HepG2 (cell line): ENCODE results near the gene ANKRD22. TPM values are rescaled to one million over a fixed set of nuclear protein-coding genes. Genes with fewer than 3 reads are reported as not detected.

Source experiments
- CBX5 ChIP-seq: sonication (generic); formaldehyde crosslinking; IDR thresholded peaks from 2 replicates; pipeline ENCODE4 v1.4.0; 2020; ENCODE audit warnings: missing genetic modification reagents, borderline replicate concordance
- DNMT3B ChIP-seq: conservative IDR thresholded peaks from 2 replicates; pipeline ENCODE4 v1.6.1; 2016; ENCODE audit warnings: missing biosample characterization, control low read depth
- EED ChIP-seq: sonication (generic); formaldehyde crosslinking; IDR thresholded peaks from 2 replicates; pipeline ENCODE4 v1.5.0; 2020; ENCODE audit warnings: mild to moderate bottlenecking, missing genetic modification reagents
- MXI1 ChIP-seq: IDR thresholded peaks from 3 replicates; pipeline ENCODE4 v1.6.1; 2012; ENCODE audit warnings: low read depth, low read length, inconsistent platforms, borderline replicate concordance
- PHF20 ChIP-seq: sonication (generic); formaldehyde crosslinking; IDR thresholded peaks from 2 replicates; pipeline ENCODE4 v1.5.0; 2020; ENCODE audit warnings: mild to moderate bottlenecking, missing genetic modification reagents
- PHF21A ChIP-seq: sonication (generic); formaldehyde crosslinking; IDR thresholded peaks from 2 replicates; pipeline ENCODE4 v1.5.0; 2020; ENCODE audit warnings: mild to moderate bottlenecking, missing genetic modification reagents
- POGZ ChIP-seq: sonication (generic); formaldehyde crosslinking; IDR thresholded peaks from 2 replicates; pipeline ENCODE4 v1.4.0; 2020; ENCODE audit warnings: mild to moderate bottlenecking, missing genetic modification reagents
- SETDB1 ChIP-seq: sonication (generic); formaldehyde crosslinking; IDR thresholded peaks from 2 replicates; pipeline ENCODE4 v1.5.1; 2020; ENCODE audit warnings: missing genetic modification reagents, mild to moderate bottlenecking, borderline replicate concordance
- ZBTB20 ChIP-seq: sonication (generic); formaldehyde crosslinking; IDR thresholded peaks from 2 replicates; pipeline ENCODE4 v1.8.1; 2023; ENCODE audit warnings: missing genetic modification reagents, low read depth, mild to moderate bottlenecking, borderline replicate concordance
- ZBTB21 ChIP-seq: sonication (generic); formaldehyde crosslinking; IDR thresholded peaks from 2 replicates; pipeline ENCODE4 v1.4.0; 2020; ENCODE audit warnings: missing genetic modification reagents
- ZNF563 ChIP-seq: sonication (generic); formaldehyde crosslinking; IDR thresholded peaks from 2 replicates; pipeline ENCODE4 v1.8.0; 2022; ENCODE audit warnings: mild to moderate bottlenecking, moderate library complexity, missing genetic modification reagents
- ZNF564 ChIP-seq: sonication (generic); formaldehyde crosslinking; IDR thresholded peaks from 2 replicates; pipeline ENCODE4 v1.8.1; 2023; ENCODE audit warnings: mild to moderate bottlenecking, missing genetic modification reagents
- ZNF674 ChIP-seq: sonication (generic); formaldehyde crosslinking; IDR thresholded peaks from 2 replicates; pipeline ENCODE4 v1.5.0; 2020; ENCODE audit warnings: low read depth, mild to moderate bottlenecking, missing genetic modification reagents
- ZNF761 ChIP-seq: sonication (generic); formaldehyde crosslinking; conservative IDR thresholded peaks from 2 replicates; pipeline ENCODE4 v1.4.0; 2020; ENCODE audit warnings: mild to moderate bottlenecking, missing genetic modification reagents
- ZNF850 ChIP-seq: sonication (generic); formaldehyde crosslinking; conservative IDR thresholded peaks from 2 replicates; pipeline ENCODE4 v1.9.0; 2021; ENCODE audit warnings: mild to moderate bottlenecking, missing genetic modification reagents
- ZSCAN31 ChIP-seq: sonication (generic); formaldehyde crosslinking; IDR thresholded peaks from 2 replicates; pipeline ENCODE4 v1.5.0; 2020; ENCODE audit warnings: low read depth, mild to moderate bottlenecking, missing genetic modification reagents
- polyA plus RNA-seq, 8 experiments: library from polyadenylated mRNA; depleted of rRNA in 3 of 8; stranded (reverse) in 7 of 8; unstranded in 1 of 8; fragments of >200 nt; fragmentation: Illumina TruSeq in 4 of 8; extraction: Trizol in 4 of 8; gene quantifications; 2 replicates each; pipeline versions ENCODE4 v1.2.1 to v1.2.3, GENCODE V29; 2011 to 2016; ENCODE audit warnings: low read depth in 4 of 8, missing spikeins in 1 of 8, mixed read lengths in 1 of 8; ENCODE audit not compliant: insufficient read depth in 1 of 8
- total RNA-seq, 5 experiments: library from RNA; depleted of rRNA; stranded (reverse); fragments of >200 nt; fragmentation: Illumina TruSeq; extraction: Trizol; gene quantifications; 2 replicates each; pipeline ENCODE4 v1.2.3, GENCODE V29; 2016; ENCODE audit warnings: low read depth in 1 of 5
- TF ChIP-seq, protein P1 (sequence below): IDR thresholded peaks from 2 replicates; pipeline ENCODE4 v1.6.1; 2016; ENCODE audit warnings: low read depth, control low read depth
- TF ChIP-seq, protein P2 (sequence below): sonication (generic); formaldehyde crosslinking; IDR thresholded peaks from 2 replicates; pipeline ENCODE4 v1.4.0; 2020; ENCODE audit warnings: missing genetic modification reagents, borderline replicate concordance
- TF ChIP-seq, protein P3 (sequence below): sonication (generic); formaldehyde crosslinking; IDR thresholded peaks from 2 replicates; pipeline ENCODE4 v1.4.0; 2020; ENCODE audit warnings: low read depth, mild to moderate bottlenecking, missing genetic modification reagents
- TF ChIP-seq, protein P4 (sequence below): sonication (generic); formaldehyde crosslinking; IDR thresholded peaks from 2 replicates; pipeline ENCODE4 v1.4.0; 2020; ENCODE audit warnings: mild to moderate bottlenecking, missing genetic modification reagents

ANKRD22 gene
- total and polyA plus RNA-seq, 2 of the 13 experiments (the other 11 are each of a cell fraction or from before 2014, with no cell fraction given), result not detected

DNA sequence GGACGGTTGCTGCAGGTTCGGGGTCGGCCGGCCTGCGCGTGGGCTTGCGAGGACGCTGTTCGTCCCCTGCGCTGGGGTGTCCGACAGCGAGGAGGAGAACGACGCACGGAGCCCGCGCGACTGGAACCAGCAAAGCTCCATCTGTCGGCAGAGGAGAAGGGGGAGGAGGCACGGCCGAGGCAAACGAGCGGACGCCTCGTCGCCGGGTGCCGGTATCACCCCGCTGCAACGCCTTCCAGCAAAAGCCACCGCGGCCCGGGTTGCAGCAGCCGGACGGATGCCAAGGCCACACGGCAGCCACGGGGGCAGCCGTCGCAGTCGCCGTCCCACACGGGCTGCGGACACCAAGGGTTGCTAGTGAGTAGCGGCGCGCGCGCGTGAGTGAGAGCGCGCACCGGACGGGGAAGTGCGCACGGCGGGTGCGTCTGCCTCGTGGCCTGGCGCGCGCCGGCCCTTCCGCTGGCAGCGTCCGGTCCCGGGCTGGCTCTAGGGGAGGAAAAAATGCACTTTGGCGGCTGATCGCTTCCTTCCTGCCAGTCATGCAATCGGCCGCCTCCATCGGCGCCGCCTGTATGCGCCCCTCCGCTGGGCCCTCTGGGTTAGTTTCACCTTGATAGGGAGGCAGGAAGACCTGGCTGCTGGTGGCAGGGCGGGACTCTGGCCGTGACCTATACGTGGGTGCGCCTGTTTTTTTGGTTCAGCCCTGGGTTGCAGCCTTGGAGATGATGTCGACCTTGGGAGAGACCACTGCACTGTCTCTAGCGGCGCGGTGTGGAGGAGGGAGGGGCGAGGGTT is 28.8 kb upstream of the ANKRD22 start (continued):
- TF ChIP-seq ZNF564 (CRISPR knock-in tag) (peak; percentile 63; the same call in 1 of the 2 replicates), CBX5 (CRISPR knock-in tag) (peak; percentile 27; the same call in 1 of the 2 replicates), DNMT3B (CRISPR knock-in tag) (no peak), ZBTB21 (CRISPR knock-in tag) (no peak), MXI1 (peak; percentile 46; the same call in 2 of the 3 replicates), SETDB1 (no peak), ZNF850 (CRISPR knock-in tag) (no peak), POGZ (peak; percentile 28; the same call in 1 of the 2 replicates), ZBTB20 (CRISPR knock-in tag) (no peak), PHF21A (CRISPR knock-in tag) (peak; percentile 42; the same call in 1 of the 2 replicates), EED (CRISPR knock-in tag) (0 out of 2 replicates have a peak, but pooled peaks have one; percentile 46), ZNF674 (CRISPR knock-in tag) (no peak), ZSCAN31 (CRISPR knock-in tag) (no peak), ZNF563 (CRISPR knock-in tag) (peak; percentile 75; the same call in 1 of the 2 replicates), PHF20 (CRISPR knock-in tag) (no peak), ZNF761 (no peak)
- TF ChIP-seq, protein P1, sequence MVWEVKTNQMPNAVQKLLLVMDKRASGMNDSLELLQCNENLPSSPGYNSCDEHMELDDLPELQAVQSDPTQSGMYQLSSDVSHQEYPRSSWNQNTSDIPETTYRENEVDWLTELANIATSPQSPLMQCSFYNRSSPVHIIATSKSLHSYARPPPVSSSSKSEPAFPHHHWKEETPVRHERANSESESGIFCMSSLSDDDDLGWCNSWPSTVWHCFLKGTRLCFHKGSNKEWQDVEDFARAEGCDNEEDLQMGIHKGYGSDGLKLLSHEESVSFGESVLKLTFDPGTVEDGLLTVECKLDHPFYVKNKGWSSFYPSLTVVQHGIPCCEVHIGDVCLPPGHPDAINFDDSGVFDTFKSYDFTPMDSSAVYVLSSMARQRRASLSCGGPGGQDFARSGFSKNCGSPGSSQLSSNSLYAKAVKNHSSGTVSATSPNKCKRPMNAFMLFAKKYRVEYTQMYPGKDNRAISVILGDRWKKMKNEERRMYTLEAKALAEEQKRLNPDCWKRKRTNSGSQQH (CRISPR knock-in tag), result no peak
- TF ChIP-seq, protein P2, sequence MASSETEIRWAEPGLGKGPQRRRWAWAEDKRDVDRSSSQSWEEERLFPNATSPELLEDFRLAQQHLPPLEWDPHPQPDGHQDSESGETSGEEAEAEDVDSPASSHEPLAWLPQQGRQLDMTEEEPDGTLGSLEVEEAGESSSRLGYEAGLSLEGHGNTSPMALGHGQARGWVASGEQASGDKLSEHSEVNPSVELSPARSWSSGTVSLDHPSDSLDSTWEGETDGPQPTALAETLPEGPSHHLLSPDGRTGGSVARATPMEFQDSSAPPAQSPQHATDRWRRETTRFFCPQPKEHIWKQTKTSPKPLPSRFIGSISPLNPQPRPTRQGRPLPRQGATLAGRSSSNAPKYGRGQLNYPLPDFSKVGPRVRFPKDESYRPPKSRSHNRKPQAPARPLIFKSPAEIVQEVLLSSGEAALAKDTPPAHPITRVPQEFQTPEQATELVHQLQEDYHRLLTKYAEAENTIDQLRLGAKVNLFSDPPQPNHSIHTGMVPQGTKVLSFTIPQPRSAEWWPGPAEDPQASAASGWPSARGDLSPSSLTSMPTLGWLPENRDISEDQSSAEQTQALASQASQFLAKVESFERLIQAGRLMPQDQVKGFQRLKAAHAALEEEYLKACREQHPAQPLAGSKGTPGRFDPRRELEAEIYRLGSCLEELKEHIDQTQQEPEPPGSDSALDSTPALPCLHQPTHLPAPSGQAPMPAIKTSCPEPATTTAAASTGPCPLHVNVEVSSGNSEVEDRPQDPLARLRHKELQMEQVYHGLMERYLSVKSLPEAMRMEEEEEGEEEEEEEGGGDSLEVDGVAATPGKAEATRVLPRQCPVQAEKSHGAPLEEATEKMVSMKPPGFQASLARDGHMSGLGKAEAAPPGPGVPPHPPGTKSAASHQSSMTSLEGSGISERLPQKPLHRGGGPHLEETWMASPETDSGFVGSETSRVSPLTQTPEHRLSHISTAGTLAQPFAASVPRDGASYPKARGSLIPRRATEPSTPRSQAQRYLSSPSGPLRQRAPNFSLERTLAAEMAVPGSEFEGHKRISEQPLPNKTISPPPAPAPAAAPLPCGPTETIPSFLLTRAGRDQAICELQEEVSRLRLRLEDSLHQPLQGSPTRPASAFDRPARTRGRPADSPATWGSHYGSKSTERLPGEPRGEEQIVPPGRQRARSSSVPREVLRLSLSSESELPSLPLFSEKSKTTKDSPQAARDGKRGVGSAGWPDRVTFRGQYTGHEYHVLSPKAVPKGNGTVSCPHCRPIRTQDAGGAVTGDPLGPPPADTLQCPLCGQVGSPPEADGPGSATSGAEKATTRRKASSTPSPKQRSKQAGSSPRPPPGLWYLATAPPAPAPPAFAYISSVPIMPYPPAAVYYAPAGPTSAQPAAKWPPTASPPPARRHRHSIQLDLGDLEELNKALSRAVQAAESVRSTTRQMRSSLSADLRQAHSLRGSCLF, result no peak
- TF ChIP-seq, protein P3, sequence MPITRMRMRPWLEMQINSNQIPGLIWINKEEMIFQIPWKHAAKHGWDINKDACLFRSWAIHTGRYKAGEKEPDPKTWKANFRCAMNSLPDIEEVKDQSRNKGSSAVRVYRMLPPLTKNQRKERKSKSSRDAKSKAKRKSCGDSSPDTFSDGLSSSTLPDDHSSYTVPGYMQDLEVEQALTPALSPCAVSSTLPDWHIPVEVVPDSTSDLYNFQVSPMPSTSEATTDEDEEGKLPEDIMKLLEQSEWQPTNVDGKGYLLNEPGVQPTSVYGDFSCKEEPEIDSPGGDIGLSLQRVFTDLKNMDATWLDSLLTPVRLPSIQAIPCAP (CRISPR knock-in tag), result 0 out of 2 replicates have a peak, but pooled peaks have one; percentile 64
- TF ChIP-seq, protein P4, sequence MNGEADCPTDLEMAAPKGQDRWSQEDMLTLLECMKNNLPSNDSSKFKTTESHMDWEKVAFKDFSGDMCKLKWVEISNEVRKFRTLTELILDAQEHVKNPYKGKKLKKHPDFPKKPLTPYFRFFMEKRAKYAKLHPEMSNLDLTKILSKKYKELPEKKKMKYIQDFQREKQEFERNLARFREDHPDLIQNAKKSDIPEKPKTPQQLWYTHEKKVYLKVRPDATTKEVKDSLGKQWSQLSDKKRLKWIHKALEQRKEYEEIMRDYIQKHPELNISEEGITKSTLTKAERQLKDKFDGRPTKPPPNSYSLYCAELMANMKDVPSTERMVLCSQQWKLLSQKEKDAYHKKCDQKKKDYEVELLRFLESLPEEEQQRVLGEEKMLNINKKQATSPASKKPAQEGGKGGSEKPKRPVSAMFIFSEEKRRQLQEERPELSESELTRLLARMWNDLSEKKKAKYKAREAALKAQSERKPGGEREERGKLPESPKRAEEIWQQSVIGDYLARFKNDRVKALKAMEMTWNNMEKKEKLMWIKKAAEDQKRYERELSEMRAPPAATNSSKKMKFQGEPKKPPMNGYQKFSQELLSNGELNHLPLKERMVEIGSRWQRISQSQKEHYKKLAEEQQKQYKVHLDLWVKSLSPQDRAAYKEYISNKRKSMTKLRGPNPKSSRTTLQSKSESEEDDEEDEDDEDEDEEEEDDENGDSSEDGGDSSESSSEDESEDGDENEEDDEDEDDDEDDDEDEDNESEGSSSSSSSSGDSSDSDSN (CRISPR knock-in tag), result peak; percentile 93
